ENCODE measurements around the gene SZRD1. TPM values are rescaled to one million over a fixed set of nuclear protein-coding genes. Genes with fewer than 3 reads are reported as not detected.

The SZRD1 gene
- total RNA-seq, 4 donors from 2014 or later, result 54.6 to 66.8 (median 61.7) TPM

- intact Hi-C loops (cut with DNase I; ENCODE audit: low total_unique reads), result no loop called here
- no peak overlapping the region for H3K4me3 ChIP-seq
- no peaks in the 10 kb centered on the region for H3K27me3 ChIP-seq
- peaks cover 13 to 59% (median 34%) of the 10 kb centered on the region in 4 donors for H3K4me1 ChIP-seq
- H3K36me3 ChIP-seq, result no peaks in the 10 kb centered on the region
- no peak for TF ChIP-seq EP300 (IDR thresholded peaks at IDR 0.05; ENCODE audit: low read depth)
- TF ChIP-seq CTCF (IDR thresholded peaks at IDR 0.05), result no peak
- TF ChIP-seq POLR2A (IDR thresholded peaks at IDR 0.05), result no peak
- TF ChIP-seq POLR2AphosphoS5 (IDR thresholded peaks at IDR 0.05), result no peak
- peak overlapping the region; percentile 58 to 60 (median 58) for H3K27ac ChIP-seq
- 63% methylated on average over 5 of the region's 5 CpGs; no CpG with 5 or more reads in 1 of the 2 donors for WGBS, 2 donors (ENCODE audit: low coverage in 1 of 2)
- in situ Hi-C loops (cut with MboI; ENCODE audit: low pct_ligation_motif_present in 1 of 4, low pct_unique_long_range_greater_than_20kb in 1 of 4, low sequenced_read_pairs in 3 of 4), result no loop called here
- no peaks in the 10 kb centered on the region for H3K9me3 ChIP-seq
- DNase-seq, result no peak
These were observed 19.5 kb downstream of the SZRD1 start for GRCh38 chr1:16386454-16387113.

GRCh38 chr1:16387201-16388188 lies 20.5 kb downstream of the SZRD1 start:
- H3K27me3 ChIP-seq, result no peaks in the 10 kb centered on the region
- in situ Hi-C loops (cut with MboI; ENCODE audit: low pct_ligation_motif_present in 1 of 4, low pct_unique_long_range_greater_than_20kb in 1 of 4, low sequenced_read_pairs in 3 of 4) (no loop called here), intact Hi-C loops (cut with DNase I; ENCODE audit: low total_unique reads) (no loop called here)
- no peaks in the 10 kb centered on the region for H3K36me3 ChIP-seq
- H3K4me1 ChIP-seq, result peaks cover 14 to 68% (median 43%) of the 10 kb centered on the region in 4 donors
- peak overlapping the region in 2 of 4 donors; percentile 13 to 35 for H3K4me3 ChIP-seq
- 43 to 63% methylated on average over 7 to 14 of the region's 14 CpGs for WGBS, 2 donors (ENCODE audit: low coverage in 1 of 2)
- peak overlapping the region; percentile 58 to 60 (median 58) for H3K27ac ChIP-seq
- DNase-seq, result no peak
- no peaks in the 10 kb centered on the region for H3K9me3 ChIP-seq
- TF ChIP-seq EP300 (IDR thresholded peaks at IDR 0.05; ENCODE audit: low read depth), result no peak

DNA sequence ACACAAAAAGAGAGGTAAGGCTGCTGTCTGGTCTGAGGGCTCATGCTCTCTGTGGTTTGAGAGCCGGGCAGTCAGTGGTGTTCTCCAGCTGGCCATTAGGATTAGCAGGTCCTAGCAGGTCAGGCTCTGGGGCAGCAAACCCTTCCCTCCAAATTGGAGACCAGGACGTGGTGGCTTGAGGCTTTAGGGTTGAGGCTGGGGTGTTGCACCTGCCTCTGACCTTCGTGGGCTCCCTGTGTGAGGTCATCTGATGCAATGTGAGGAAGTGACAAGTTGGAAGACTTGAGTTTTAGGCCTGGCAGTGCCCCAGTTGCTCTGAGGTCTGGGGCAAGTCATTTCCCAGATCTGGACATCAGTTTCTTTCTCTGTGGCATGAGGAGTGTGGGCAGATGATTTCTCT lies 24.4 kb downstream of the SZRD1 start:
- in situ Hi-C loops (cut with MboI; ENCODE audit: low pct_ligation_motif_present in 1 of 4, low pct_unique_long_range_greater_than_20kb in 1 of 4, low sequenced_read_pairs in 3 of 4), result no loop called here
- Histone ChIP-seq H3K4me1 (peaks cover 10 to 52% (median 35%) of the 10 kb centered on the region in 4 donors), H3K4me3 (no peak overlapping the region), H3K9me3 (no peaks in the 10 kb centered on the region), H3K27me3 (no peaks in the 10 kb centered on the region), H3K36me3 (peaks cover 0 to 9% (median 4%) of the 10 kb centered on the region in 4 donors), H3K27ac (no peak overlapping the region)
- 51 to 100% methylated on average over 1 to 3 of the region's 3 CpGs for WGBS, 2 donors (ENCODE audit: low coverage in 1 of 2)
- TF ChIP-seq EP300 (IDR thresholded peaks at IDR 0.05; ENCODE audit: low read depth) (no peak), POLR2A (IDR thresholded peaks at IDR 0.05) (no peak), CTCF (IDR thresholded peaks at IDR 0.05) (no peak), POLR2AphosphoS5 (IDR thresholded peaks at IDR 0.05) (no peak)
- no peak for DNase-seq
- intact Hi-C loops (cut with DNase I; ENCODE audit: low total_unique reads), result no loop called here

- H3K4me3 ChIP-seq, result no peak overlapping the region
- peaks cover 2 to 36% (median 22%) of the 10 kb centered on the region in 4 donors for H3K4me1 ChIP-seq
- H3K27ac ChIP-seq, result no peak overlapping the region
- DNase-seq, result no peak
- no peaks in the 10 kb centered on the region for H3K9me3 ChIP-seq
- no peak for TF ChIP-seq CTCF (IDR thresholded peaks at IDR 0.05)
- no peak for TF ChIP-seq EP300 (IDR thresholded peaks at IDR 0.05; ENCODE audit: low read depth)
- TF ChIP-seq POLR2A (IDR thresholded peaks at IDR 0.05), result no peak
- TF ChIP-seq POLR2AphosphoS5 (IDR thresholded peaks at IDR 0.05), result no peak
- intact Hi-C loops (cut with DNase I; ENCODE audit: low total_unique reads), result no loop called here
- H3K27me3 ChIP-seq, result no peaks in the 10 kb centered on the region
- 88% methylated on average over 21 of the region's 21 CpGs; no CpG with 5 or more reads in 1 of the 2 donors for WGBS, 2 donors (ENCODE audit: low coverage in 1 of 2)
- in situ Hi-C loops (cut with MboI; ENCODE audit: low pct_ligation_motif_present in 1 of 4, low pct_unique_long_range_greater_than_20kb in 1 of 4, low sequenced_read_pairs in 3 of 4), result no loop called here
- H3K36me3 ChIP-seq, result peaks cover 0 to 9% (median 4%) of the 10 kb centered on the region in 4 donors
These were observed 25.9 kb downstream of the SZRD1 start for GRCh38 chr1:16392740-16393569.
